Measurements from ENCODE around the gene KCNIP1. TPM values are rescaled to one million over a fixed set of nuclear protein-coding genes. Genes with fewer than 3 reads are reported as not detected.

The KCNIP1 gene
- total RNA-seq, 1 donor from 2014 or later: not detected

DNA sequence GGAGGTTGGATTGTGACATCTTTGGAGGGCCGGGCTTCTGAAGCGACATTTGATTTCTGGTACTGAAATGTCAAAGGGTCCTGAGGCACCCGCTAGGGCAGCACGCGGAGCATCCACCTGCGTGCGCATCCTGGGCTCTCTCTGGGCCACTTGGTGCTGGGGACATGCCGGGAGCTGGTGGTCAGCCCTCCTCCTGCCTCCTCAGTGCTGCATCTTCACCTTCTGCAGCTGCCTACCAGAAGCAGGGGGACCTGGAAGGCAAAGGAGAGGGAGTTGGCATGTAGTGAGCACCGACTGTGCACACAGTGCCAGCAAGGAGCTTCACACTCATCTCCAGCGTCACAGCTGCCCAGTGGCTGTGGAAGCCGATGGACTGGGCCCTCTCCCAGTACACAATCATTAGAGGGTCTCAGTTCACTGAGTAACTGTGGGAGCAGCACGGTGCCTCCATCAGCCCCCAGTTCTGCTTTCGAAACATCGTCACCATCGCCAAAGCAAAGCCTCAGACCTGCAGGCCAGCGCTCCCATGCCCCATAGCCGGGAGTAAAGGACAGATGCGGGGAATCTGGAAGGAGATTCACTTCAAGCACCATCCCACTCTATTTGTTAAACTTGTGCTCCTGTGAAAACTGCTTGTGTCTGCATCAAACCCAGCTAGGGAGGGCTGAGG, 138.4 kb downstream of the KCNIP1 start:
- DNase-seq (ENCODE audit: low spot score): no peak

DNA sequence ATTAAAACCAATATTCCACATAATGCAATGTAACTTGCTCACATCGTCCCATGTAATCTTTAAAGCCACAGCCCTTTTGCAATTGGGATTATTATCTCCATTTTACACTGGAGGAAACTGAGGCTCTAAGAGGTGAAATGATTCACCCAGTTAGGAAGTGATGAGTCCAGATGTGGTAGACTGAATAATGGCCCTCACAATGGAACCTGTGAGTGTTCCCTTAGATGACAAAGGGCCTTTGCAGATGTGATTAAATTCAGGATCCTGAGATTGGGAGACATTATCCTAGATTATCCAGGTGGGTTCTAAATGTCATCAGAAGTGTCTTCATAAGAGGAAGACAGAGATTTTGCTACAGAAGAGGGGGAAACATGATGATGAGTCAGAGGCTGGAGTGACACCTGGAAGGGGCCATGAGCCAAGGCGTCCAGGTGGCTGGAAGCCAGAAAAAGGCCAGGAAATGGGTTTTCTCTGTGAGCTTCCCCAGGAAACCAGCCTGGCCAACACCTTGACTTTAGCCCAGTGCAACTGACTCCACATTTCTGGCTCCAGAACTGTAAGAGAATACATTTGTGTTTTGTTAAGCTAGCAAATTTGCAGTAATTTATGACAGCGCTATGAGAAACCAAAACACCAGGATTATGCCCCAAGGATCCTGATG, 139.1 kb downstream of the KCNIP1 start:
- no peak for DNase-seq (ENCODE audit: low spot score)

DNA sequence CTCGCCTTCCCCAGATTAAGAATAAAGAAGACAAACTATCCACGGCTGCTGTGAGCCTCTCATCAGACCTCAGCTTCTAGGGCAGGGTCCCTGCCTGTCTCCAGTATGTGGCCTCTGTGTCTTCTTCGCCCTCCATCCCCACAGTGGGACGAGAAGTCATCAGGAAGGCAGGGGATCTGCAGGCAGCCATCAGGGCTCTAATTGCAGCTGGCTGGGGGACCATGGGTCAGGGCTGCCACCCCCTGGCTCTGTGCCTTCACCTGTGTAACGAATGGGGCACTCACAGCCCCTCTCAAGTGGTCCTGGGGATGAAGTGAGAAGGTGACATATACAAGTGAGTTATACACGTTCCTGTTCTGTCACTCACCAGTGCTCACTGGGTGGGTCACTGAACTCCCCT, 139.8 kb downstream of the KCNIP1 start:
- DNase-seq (ENCODE audit: low spot score): no peak

DNA sequence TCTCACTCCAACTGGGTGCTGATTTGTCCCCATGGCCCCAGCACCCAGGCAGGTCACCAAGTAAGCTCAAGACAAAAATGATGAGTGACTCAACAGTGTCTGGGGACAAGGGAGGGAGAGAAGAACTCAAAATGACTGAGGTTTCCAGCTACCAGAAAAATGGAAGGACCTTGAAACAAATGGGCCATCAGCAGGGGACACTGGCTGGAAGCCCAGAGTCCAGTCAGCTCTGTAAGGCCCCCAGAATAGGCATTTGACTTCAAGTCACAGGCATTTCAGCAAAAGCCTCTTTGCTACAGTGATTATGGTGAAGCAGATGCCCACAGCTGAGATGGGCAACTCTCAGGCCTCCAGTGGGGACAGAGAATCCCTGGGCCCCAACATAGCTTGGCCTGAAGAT, 140.7 kb downstream of the KCNIP1 start:
- no peak for DNase-seq (ENCODE audit: low spot score)

DNA sequence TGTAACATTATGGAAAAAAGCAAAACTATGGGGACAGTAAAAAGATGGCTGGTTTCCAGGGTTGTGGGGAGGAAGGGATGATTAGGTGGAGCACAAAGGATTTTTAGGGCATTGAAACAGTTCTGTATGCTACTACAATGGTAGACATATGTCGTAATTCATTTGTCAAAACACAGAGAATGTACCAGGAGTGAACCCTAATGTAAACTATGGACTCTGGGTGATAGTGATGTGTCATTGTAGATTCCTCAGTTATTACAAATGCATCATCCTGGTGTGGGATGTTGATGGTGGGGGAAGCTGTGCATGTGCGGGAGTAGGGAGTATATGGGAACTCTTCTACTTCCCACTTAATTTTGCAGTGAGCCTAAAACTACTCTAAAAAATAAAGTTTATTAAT, 144.7 kb downstream of the KCNIP1 start:
- no peak for DNase-seq (ENCODE audit: low spot score)

DNA sequence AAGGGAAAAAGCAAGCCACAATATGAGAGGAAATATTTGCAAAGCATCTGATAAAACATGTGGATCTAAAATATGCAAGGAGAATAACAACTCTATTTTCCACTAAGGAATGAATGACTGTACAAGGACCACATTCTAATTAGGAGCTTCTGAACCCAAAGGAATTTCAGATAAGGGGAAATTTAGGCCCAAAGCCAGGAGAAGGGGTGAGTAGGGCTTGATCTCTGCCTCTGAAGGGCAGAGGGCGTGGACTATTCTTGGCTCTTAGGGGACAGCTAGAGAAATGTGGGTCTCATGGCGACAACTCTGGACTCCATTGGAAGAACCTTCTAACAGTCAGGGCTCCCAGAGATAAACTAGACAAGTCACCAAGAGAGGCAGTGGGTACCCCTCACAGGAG, 147.0 kb downstream of the KCNIP1 start:
- no peak for DNase-seq (ENCODE audit: low spot score)

DNA sequence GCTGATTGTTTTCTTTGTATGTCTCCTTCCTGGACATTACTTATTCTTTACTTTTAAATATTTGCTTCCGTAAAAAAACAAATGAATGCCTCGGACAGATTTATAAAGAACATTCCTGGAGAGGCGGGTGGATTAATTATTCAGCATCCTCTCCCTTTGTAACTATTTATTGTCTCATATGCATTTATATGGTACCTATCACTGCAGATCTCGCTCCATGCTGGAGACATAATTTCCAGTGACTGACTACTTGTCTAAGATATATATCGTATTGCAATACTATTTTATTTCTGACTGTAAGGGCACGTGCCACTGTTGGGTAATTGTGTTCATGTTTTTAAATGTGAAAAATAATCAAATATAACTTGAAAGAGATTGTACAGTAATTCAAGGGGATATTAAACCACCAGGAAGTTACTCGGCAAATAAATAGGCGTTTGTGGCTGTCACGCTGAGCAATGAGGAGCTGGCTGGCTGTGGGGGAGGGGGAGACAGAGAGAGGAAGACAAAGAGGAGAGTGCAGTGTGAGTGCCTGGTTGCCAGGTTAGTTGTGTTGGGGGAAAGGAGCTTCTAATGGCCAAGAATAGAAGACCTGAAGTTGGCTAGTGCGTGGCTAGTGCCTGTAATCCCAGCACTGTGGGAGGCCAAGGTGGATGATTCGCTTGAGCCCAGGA, 147.9 kb downstream of the KCNIP1 start:
- peak; percentile 27 for DNase-seq (ENCODE audit: low spot score)

DNA sequence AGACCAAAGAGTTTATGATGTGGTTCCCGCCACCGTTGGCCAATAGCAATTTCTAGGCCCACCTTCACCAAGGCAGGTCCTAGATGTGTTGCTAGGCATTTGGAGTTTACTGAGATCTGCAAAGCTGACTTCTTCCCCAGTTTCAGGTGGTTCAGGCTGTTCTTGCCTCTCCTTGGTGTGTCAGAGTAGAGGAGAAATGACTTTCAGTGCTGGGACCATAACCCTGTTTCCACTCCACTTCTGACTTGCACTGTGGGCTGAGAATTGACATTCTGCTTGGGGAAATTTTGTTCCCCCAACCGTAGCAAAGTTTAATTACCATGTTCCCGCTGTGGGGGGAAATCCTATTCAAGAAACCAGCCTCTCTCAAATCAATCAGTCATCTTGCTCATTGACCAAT, 151.7 kb downstream of the KCNIP1 start:
- no peak for DNase-seq (ENCODE audit: low spot score)

DNA sequence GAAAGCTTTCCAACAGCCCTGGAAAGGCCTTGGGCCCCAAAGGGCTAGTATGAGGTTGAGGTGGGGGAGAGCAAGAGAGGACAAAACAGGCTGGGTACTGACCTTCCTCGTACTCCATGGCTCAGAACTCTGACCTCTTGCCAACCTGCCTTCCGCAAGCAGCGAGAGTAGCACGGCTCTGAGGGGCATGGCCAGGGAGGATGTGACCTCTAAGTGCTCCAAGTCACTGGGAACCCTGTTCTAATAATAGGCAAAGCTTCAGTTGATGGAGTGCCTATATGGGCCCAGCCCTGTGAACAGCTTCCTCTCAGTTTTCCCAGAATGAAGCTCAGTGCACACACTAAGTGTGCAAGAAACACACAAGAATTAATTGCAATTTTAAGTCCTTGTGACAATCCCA, 152.1 kb downstream of the KCNIP1 start:
- no peak for DNase-seq (ENCODE audit: low spot score)

DNA sequence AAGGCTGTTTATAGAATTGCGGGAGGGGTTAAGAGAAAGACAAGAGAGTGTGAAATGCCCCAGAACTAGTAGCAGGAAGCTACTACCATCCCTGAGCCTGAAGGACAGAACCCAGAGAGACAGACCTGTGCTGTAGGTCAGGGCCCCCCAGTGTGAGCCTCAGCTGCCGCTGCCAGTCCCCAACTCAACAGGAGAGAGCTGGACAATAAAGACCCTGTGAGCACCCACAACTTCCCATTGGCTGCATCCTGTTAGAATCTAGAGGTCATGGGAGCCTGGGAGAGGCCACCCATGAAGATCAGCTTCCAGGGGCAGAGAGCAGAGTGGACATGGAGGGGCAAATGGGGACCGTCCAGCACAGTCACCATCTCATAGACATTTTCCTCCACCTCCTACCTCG, 152.5 kb downstream of the KCNIP1 start:
- DNase-seq (ENCODE audit: low spot score): no peak

DNA sequence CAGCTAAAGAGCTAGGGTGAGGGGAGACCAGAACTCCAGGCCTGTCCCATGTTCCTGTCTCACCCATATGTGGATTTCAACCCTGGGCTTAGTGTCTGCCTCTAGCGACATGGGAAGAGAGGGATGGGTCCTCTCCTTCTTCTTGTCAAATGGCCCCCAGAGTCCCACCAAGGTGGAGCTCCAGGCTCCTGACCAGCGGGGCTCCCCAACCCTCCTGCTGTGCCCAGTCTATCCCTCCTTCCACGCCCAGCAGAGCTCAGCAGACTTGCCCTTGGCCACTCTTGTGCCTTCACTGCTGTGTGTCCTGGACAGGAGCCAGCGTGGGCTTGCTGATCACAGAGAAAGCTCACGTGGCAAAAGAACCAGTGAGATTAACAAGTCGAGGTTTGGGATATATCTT, 156.7 kb downstream of the KCNIP1 start:
- DNase-seq (ENCODE audit: low spot score): no peak

DNA sequence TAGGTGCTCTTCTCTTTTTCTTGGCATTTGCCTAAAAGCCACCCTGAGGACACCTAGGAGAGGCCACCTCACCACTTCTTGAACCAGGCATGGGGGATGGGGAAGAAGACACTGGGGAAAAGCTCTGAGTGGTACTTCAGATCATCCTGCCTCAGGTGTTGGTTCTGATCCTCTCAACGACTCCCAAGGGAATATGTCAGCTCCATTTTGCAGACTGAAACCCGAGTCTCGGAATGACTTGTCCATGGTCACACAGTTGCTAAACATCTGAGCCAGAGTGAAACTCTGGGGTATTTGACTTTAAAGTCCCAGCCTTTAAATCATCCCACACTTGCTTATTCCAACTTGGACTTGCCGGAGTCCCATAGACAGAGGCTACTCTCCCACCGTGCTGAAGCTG, 159.1 kb downstream of the KCNIP1 start:
- no peak for DNase-seq (ENCODE audit: low spot score)

DNA sequence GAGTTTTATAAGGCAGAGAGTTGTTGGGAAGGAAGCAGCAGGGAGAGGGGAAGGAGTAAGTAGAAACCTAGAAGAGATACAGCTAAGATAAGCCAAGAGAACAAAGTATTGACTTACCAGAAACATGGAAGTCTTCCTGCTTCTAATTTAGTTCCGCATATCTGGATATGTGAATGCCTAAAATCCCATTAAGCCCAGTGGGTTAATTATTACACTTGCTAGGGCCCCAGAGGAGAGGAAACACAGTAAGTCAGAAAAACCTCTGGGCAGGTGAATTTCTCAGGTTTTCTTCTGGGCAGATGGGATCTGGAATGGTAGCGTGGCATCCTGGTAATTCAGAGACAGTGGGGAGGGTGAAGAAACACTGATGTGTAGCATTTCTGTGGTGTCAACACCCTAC, 175.0 kb downstream of the KCNIP1 start:
- no peak for DNase-seq (ENCODE audit: low spot score)

DNA sequence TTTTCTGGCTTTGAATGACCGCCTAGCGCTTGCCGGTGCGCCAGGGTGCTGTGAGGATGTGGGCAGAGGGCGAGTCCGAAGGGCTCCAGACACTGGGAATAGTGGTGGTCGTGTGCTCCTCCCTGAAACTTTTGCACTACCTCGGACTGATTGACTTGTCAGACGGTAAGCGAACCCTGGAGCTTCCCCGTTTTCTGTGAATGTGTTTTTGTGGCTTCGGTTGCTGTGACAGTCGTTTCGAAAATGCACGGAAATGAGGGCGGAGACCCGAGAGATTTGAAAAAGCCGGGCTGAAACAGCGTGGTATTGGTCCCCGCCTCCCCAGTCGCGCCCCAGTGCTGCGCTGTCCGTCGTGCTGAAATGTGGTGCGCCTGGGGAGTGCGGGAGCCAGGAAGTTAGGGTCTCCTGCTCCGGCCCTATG, 177.2 kb downstream of the KCNIP1 start:
- no peak for DNase-seq (ENCODE audit: low spot score)

DNA sequence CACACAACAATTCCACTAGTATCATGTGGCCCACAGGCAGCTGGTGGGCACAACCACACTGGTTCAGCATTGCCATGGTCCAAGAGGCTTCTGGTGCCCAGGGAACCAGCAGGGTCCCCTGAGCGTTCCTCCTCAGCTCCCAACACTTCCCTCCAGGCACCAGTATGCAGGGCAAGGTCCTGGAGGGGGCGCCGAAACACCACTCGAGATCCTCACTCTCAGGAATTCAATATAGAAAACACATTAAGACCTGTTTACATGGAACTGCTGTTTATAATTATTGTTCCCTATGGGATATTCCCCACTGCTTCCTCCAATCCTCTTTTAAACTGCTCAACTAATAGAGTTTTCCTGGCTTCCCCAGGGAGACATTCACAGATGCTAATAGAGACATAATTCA, 187.8 kb downstream of the KCNIP1 start:
- no peak for DNase-seq (ENCODE audit: low spot score)

DNA sequence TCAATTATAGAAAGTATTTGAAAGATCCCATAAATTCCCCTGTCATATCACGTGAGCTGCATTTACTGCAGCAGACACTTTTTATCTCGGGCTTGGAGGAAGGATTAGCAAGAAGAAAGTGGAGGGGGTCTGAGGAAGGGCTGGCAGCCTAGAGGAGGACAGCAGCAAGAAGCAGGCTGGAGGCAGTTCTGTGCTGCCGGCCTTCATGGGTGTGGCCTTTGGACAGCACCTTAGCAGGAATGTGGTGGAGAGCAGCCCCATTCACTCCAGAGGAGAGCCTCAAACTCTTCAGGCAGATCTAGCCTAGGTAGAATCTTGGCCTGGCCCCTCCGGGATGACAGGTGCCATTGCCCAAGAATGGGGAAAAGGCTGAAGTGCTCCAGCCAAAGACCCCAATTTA, 189.9 kb downstream of the KCNIP1 start:
- DNase-seq (ENCODE audit: low spot score): no peak

DNA sequence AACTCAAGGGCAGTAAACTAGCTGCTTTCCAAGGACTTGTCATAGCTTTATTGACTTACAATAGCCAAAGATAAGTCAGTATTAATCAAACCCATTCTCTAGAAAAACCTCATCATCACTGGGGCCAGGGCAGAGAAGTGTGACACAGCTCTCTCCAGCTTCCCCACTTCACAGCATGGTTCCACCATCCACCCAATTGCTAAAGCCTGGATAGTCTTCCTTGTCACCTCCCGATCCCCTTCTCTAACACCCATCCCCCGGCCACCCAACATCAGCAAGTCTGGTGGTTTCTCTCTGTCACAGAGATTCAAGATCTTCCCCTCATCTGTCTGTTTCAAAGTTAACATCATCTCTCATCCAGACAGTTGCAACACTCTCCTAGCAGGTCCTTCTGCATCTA, 191.1 kb downstream of the KCNIP1 start:
- DNase-seq (ENCODE audit: low spot score): no peak

DNA sequence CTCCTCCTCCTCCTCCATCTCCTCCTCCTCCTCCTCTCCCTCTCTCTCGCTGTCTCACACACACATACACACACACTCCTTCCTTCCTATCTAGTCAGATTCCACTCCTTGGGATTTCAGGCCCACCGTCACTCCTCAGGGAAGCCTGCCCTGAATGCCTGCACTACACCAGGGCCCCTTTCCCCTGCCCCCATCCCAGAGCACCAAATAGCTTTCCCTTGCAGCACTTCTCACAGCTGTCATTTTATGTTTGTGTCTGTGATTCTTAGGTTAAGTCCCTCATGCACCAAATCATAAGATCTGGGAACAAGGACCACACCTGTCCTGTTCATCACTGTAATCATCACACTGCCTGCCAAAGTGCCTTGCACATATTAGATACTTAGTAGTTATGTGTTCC, 193.2 kb downstream of the KCNIP1 start:
- DNase-seq (ENCODE audit: low spot score): no peak

DNA sequence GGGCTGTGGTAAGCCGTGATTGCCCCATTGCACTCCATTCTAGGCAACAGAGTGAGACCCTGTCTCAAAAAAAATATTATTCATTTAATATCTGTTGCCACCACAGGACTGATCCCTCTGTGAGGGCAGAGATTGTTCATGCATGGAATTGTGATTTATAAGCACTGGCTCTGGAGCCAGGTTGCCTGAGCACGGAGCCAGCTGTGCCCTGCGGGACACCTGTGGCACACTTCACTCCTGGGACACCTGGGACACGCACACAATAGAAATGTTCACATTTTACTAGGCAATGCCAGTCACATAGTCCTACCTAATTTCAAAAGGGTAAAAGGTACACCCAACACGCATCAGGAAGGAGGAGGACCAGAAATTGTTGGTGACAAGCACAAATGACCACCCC, 196.7 kb downstream of the KCNIP1 start:
- DNase-seq (ENCODE audit: low spot score): no peak

DNA sequence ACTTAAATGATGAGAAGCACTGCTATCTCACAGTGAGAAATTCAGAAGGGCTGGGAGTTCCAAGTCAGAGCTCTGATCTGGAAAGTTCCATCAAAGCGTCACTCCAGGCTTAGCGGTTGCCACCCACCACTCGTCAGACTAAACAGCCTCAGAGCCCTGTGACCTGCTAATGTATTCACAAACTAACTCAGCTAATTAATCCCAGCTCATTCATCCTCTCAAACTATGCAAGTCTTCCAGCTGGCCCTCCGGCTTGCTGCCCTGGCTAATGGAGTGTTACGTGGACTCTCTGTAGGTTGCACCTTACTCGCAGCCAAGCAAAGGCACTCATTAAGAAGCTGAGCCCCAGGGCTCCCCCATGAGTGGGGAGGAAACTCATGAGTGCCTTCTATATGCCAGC, 197.5 kb downstream of the KCNIP1 start:
- no peak for DNase-seq (ENCODE audit: low spot score)

DNA sequence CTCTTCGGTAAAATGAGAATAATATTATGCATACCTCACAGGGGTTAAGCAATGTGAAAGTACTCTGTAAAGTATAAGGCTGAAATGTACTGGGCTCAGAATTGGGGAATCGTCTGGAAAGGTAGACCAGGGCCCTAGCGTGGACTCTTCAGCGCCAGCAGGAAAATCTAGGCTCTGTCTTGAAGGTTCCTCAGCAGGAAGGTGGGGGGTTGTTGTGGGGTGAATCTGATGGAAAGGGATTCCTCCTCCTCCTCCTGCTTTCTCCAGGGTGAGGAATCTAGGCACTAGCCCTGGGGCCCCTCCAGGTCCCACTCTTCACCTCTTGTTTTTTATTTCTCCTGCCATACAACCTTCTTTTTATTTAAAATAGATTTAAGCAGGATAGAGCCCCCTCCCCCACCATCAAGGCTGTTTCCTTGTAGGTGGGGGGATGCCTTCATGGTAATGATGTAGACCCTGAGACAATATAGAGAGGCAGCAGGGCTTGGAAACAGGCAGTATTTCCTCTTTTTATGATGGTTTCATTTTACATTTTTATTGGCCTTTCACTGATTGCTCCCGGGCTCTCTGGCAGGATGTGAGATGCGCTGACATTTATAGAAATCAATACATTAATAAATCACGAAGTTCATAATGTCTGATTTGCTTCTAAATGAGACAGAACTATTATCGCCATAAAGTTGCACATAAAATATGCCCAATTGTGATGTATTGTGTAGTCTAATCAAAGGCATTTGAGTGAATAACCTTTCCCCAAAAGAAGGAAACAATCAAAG, 200.8 kb downstream of the KCNIP1 start:
- DNase-seq (ENCODE audit: low spot score): no peak

DNA sequence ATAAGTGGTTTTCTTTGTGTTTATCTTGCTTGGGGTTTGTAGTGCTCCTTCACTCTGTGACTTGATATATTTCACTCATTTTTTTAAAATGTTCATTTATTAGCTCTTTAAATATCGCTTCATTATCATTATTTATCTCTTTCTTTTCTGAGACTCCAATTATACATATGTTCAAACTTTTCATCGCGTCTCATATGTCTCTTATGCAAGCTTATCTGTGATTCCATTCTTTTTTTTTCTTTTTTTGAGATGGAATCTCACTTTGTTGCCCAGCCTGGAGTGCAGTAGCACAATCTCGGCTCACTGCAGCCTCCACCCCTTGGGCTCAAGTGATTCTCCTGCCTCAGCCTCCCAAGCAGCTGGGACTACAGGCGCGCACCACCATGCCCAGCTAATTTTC, 205.8 kb downstream of the KCNIP1 start:
- no peak for DNase-seq (ENCODE audit: low spot score)

DNA sequence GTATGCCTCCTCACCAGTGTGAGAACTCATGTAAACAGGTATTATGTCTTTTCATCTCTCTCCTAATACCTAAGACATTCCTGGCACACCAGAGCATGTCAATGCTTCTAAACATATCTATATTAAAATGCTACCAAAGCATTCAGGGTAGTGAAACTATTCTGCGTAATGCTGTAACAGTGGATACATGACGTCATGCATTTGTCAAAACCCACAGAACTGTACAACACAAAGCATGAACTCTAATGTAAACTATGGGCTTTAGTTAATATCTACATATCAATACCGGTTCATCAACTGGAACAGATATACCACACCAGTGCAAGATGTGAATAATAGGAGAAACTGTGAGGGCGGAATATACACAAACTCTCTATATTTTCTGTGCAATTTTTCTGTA, 207.5 kb downstream of the KCNIP1 start:
- DNase-seq (ENCODE audit: low spot score): no peak
